Ovary (tissue), 3 donors: ENCODE measurements around the gene CASP2.

Source experiments
- CTCF ChIP-seq, 3 donors: fragments of 450-650 bp in 2 of 3; fragments of 200-600 bp in 1 of 3; IDR thresholded peaks; one replicate each; pipeline versions ENCODE4 v1.5.1 to v1.8.0; 2016 to 2022; ENCODE audit warnings: antibody characterized with exemption in 3 of 3, mild to moderate bottlenecking in 1 of 3
- EP300 ChIP-seq: sonication (generic); formaldehyde crosslinking; IDR thresholded peaks from one replicate; pipeline ENCODE4 v1.6.1; 2017; ENCODE audit warnings: antibody characterized with exemption
- POLR2A ChIP-seq: fragments of 450-650 bp; IDR thresholded peaks from one replicate; pipeline ENCODE4 v1.6.1; 2017; ENCODE audit warnings: antibody characterized with exemption, mild to moderate bottlenecking, moderate library complexity
- donor health status: DM: no; HTN: no; CAD: no.

DNA sequence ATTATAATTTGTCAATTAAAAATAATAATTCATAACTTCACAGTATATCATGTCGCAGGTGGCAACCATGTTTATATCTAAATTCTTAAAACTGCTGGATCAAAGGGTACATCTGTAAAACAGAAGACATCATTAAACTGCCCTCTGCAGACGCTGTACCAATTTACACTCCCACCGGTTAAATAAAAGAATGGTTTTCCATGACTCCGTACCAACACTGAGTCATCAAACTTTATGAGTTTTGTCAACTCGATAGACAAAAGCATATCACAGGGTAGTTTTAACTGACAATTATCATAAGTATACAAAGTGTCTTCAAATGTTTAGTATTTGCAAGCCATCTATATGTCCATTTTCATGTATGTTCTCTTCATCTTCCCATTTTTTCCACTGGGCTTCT lies 30.6 kb upstream of the CASP2 start:
- TF ChIP-seq EP300 (no peak), CTCF (IDR thresholded peaks at IDR 0.05) (no peak), POLR2A (no peak)
